ENCODE measurements around the gene TEC.

TEC gene

GRCh38 chr4:48131736-48132135 lies 137.9 kb downstream of the TEC start:
- Mint-ChIP-seq H3K4me1 (peaks cover 44% of the 10 kb centered on the region), H3K36me3 (ENCODE audit: insufficient read depth) (peaks cover 8% of the 10 kb centered on the region), H3K27me3 (no peaks in the 10 kb centered on the region), H3K4me3 (peak overlapping the region; percentile 78), H3K9me3 (no peaks in the 10 kb centered on the region), H3K27ac (ENCODE audit: low read depth) (peak overlapping the region; percentile 41)
- ATAC-seq (replicated peaks; ENCODE audit: extremely low read depth, poor library complexity, severe bottlenecking) (no peak), DNase-seq (ENCODE audit: low spot score in 2 of 2) (no peak)

DNA sequence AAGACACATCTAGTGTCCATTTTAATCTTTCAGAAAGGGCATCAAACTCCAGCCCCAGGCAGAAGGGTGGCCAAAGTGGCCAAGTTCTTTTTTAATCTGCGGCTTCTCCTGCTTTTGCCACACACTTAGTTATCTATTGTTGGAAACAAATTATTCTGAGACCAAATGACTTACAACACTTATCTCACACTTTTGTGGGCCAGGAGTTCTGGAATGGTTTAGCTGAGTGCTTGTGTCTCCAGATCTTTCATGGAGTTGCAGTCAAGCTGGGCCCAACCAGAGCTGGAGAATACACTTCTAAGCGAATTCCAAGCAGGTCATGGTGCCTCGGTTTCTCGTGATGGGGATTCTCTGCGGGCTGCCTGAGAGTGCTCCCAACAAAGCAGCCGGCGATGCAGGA lies 139.5 kb downstream of the TEC start:
- Mint-ChIP-seq H3K4me3 (peak overlapping the region; percentile 78), H3K36me3 (ENCODE audit: insufficient read depth) (peaks cover 8% of the 10 kb centered on the region), H3K27ac (ENCODE audit: low read depth) (peak overlapping the region; percentile 84), H3K4me1 (peaks cover 34% of the 10 kb centered on the region), H3K27me3 (no peaks in the 10 kb centered on the region), H3K9me3 (no peaks in the 10 kb centered on the region)
- no peak for ATAC-seq (replicated peaks; ENCODE audit: extremely low read depth, poor library complexity, severe bottlenecking)
- DNase-seq (ENCODE audit: low spot score in 2 of 2), result no peak

GRCh38 chr4:48129307-48130014 lies 140.2 kb downstream of the TEC start:
- peak overlapping the region; percentile 84 for H3K27ac Mint-ChIP-seq (ENCODE audit: low read depth)
- no peaks in the 10 kb centered on the region for H3K27me3 Mint-ChIP-seq
- H3K36me3 Mint-ChIP-seq (ENCODE audit: insufficient read depth), result peaks cover 8% of the 10 kb centered on the region
- peaks cover 30% of the 10 kb centered on the region for H3K4me1 Mint-ChIP-seq
- DNase-seq (ENCODE audit: low spot score in 2 of 2) (no peak), ATAC-seq (replicated peaks; ENCODE audit: extremely low read depth, poor library complexity, severe bottlenecking) (no peak)
- peak overlapping the region; percentile 78 for H3K4me3 Mint-ChIP-seq
- no peaks in the 10 kb centered on the region for H3K9me3 Mint-ChIP-seq

DNA sequence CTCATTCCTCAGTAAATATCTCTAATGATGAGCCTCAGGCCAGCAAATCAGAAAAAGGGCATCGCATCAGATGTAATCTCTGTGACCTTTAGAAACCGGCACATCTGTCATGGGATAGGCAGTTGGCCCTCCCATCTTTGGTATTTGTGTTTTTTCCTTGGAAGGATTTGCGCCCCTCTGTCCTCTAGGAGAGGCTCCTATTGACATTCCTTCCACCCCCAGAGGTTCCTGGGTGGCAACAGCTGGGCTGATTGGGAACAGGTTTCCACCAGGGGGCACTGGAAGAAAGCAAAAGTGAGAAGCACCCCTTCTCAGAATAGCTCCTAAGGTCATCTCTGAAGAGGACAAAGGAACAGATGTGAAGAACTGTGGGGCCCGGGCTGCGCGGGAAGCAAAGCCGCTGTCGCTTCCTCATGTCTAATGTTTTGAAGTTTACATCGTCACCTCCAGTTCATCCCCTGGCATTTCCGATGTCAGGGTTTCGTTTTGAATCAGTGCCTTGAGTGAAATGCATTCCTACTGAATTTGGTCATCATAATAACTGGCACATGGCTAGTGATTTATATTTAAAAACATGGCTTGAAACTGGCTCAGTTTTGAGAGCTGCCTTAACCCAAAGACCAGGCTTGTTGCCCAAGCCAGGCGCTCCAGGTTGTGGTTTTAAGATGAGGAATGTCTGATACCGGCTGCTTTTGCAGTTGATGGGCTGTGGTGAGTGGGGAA lies 141.8 kb downstream of the TEC start:
- peaks cover 34% of the 10 kb centered on the region for H3K4me1 Mint-ChIP-seq

DNA sequence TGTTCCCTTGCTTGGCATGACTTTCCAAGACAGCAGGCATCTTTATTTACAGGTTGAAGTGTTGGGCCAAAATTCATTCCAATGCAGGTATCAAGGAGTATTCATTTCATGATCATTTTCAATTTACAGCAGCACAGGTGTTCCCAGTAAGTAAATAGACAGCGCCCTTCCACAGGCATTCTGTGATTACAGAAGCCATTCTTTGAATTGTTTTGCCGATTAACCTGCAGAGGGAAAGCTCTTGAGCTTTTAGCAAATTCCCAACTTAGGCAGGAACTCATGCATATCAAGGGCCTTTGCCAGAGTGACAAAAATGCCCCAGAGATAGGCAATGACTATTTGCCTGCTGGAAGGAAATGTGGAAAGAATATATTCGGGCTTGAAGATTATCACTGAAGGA lies 142.4 kb downstream of the TEC start:
- ATAC-seq (replicated peaks; ENCODE audit: extremely low read depth, poor library complexity, severe bottlenecking) (no peak), DNase-seq (ENCODE audit: low spot score in 2 of 2) (no peak)
- Mint-ChIP-seq H3K27ac (ENCODE audit: low read depth) (peak overlapping the region; percentile 84), H3K36me3 (ENCODE audit: insufficient read depth) (peaks cover 8% of the 10 kb centered on the region), H3K27me3 (no peaks in the 10 kb centered on the region), H3K9me3 (no peaks in the 10 kb centered on the region), H3K4me1 (peaks cover 34% of the 10 kb centered on the region), H3K4me3 (peak overlapping the region; percentile 66)

More for the DNA sequence above, 141.8 kb downstream of the TEC start:
- H3K36me3 Mint-ChIP-seq (ENCODE audit: insufficient read depth), result peaks cover 8% of the 10 kb centered on the region
- H3K27me3 Mint-ChIP-seq, result no peaks in the 10 kb centered on the region
- peak overlapping the region; percentile 84 for H3K27ac Mint-ChIP-seq (ENCODE audit: low read depth)
- ATAC-seq (replicated peaks; ENCODE audit: extremely low read depth, poor library complexity, severe bottlenecking), result peak; percentile 66
- H3K9me3 Mint-ChIP-seq, result no peaks in the 10 kb centered on the region
- peak overlapping the region; percentile 66 for H3K4me3 Mint-ChIP-seq
- peak; percentile 28 to 30 for DNase-seq (ENCODE audit: low spot score in 2 of 2)

GRCh38 chr4:48126621-48127020 lies 143.0 kb downstream of the TEC start:
- Mint-ChIP-seq H3K27me3 (no peaks in the 10 kb centered on the region), H3K4me1 (peaks cover 34% of the 10 kb centered on the region), H3K36me3 (ENCODE audit: insufficient read depth) (peaks cover 6% of the 10 kb centered on the region), H3K9me3 (no peaks in the 10 kb centered on the region), H3K27ac (ENCODE audit: low read depth) (no peak overlapping the region), H3K4me3 (no peak overlapping the region)
- DNase-seq (ENCODE audit: low spot score in 2 of 2) (no peak), ATAC-seq (replicated peaks; ENCODE audit: extremely low read depth, poor library complexity, severe bottlenecking) (no peak)

DNA sequence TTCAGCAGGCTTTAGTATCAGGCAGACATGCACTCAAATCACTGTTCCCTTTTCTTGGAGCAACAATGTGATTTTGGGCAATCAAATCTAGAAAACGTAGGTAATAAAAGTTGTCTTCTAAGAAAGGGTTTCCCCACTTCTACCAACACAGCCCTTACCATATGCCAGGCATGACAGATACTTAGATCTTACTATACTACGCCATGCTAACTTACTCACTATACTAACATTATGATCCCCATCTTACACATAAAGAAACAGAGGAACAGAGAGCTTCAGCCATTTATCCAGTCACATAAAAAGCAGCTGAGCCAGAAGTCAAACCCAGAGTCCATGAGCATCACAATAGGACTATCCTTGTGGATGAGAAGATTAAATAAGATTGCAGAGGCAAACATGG lies 144.8 kb downstream of the TEC start:
- ATAC-seq (replicated peaks; ENCODE audit: extremely low read depth, poor library complexity, severe bottlenecking), result no peak
- H3K9me3 Mint-ChIP-seq, result no peaks in the 10 kb centered on the region
- peaks cover 33% of the 10 kb centered on the region for H3K4me1 Mint-ChIP-seq
- DNase-seq (ENCODE audit: low spot score in 2 of 2), result no peak
- H3K27ac Mint-ChIP-seq (ENCODE audit: low read depth), result no peak overlapping the region
- H3K36me3 Mint-ChIP-seq (ENCODE audit: insufficient read depth), result peaks cover 3% of the 10 kb centered on the region
- no peaks in the 10 kb centered on the region for H3K27me3 Mint-ChIP-seq
- H3K4me3 Mint-ChIP-seq, result no peak overlapping the region

DNA sequence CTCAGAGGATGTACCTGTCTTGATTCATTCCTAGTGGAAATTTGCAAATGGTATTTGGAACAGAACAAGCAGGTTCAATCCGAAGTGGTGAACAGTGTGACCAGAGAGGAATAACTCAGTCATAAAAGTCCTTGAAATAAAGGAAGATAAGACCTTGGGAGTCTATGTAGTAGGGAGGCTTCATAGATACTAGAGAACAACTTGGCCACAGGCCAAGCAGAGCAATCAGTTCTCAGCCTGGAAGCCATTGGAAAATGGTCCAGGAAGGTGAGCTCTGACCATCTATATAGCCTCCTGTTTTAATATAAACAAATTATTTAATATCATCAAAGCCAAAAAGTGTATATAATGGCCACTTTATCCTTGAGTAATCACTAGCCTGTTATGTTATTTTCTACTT lies 146.9 kb downstream of the TEC start:
- Mint-ChIP-seq H3K36me3 (ENCODE audit: insufficient read depth) (no peaks in the 10 kb centered on the region), H3K27ac (ENCODE audit: low read depth) (no peak overlapping the region), H3K9me3 (no peaks in the 10 kb centered on the region), H3K27me3 (no peaks in the 10 kb centered on the region), H3K4me1 (peaks cover 22% of the 10 kb centered on the region), H3K4me3 (no peak overlapping the region)
- DNase-seq (ENCODE audit: low spot score in 2 of 2) (no peak), ATAC-seq (replicated peaks; ENCODE audit: extremely low read depth, poor library complexity, severe bottlenecking) (no peak)

GRCh38 chr4:48121180-48121579 lies 148.5 kb downstream of the TEC start:
- H3K36me3 Mint-ChIP-seq (ENCODE audit: insufficient read depth), result peaks cover 2% of the 10 kb centered on the region
- peaks cover 18% of the 10 kb centered on the region for H3K4me1 Mint-ChIP-seq
- H3K27ac Mint-ChIP-seq (ENCODE audit: low read depth), result no peak overlapping the region

GRCh38 chr4:48120132-48120531 lies 149.5 kb downstream of the TEC start:
- Mint-ChIP-seq H3K36me3 (ENCODE audit: insufficient read depth) (peaks cover 2% of the 10 kb centered on the region), H3K27ac (ENCODE audit: low read depth) (no peak overlapping the region)
- no peak for ATAC-seq (replicated peaks; ENCODE audit: extremely low read depth, poor library complexity, severe bottlenecking)

More at GRCh38 chr4:48121180-48121579, 148.5 kb downstream of the TEC start:
- no peak for ATAC-seq (replicated peaks; ENCODE audit: extremely low read depth, poor library complexity, severe bottlenecking)
- no peak for DNase-seq (ENCODE audit: low spot score in 2 of 2)
- Mint-ChIP-seq H3K9me3 (no peaks in the 10 kb centered on the region), H3K4me3 (no peak overlapping the region), H3K27me3 (no peaks in the 10 kb centered on the region)

DNA sequence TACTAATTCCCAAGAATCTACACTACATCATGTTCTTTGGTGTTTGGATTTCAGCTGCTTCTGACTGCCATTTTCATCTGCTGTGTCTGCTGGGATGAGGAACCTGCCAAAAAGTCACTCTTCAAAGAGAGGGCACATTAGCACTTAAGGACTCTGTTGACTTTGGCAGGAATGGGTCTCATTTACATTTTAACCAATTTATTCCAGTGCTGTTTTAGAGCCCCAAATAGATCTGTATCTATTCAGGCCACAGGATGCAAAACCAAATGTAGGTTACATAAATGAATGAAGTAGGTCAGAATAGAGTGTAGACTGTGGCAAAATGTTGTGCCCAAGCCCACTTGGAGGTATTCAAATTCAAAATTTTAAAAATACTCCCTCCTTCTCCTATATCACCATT lies 150.0 kb downstream of the TEC start:
- DNase-seq (ENCODE audit: low spot score in 2 of 2) (no peak), ATAC-seq (replicated peaks; ENCODE audit: extremely low read depth, poor library complexity, severe bottlenecking) (no peak)
- H3K27me3 Mint-ChIP-seq, result no peaks in the 10 kb centered on the region
- H3K9me3 Mint-ChIP-seq, result no peaks in the 10 kb centered on the region
- H3K4me3 Mint-ChIP-seq, result no peak overlapping the region
- H3K27ac Mint-ChIP-seq (ENCODE audit: low read depth), result no peak overlapping the region
- H3K36me3 Mint-ChIP-seq (ENCODE audit: insufficient read depth), result peaks cover 2% of the 10 kb centered on the region
- H3K4me1 Mint-ChIP-seq, result peaks cover 18% of the 10 kb centered on the region

More at GRCh38 chr4:48120132-48120531, 149.5 kb downstream of the TEC start:
- DNase-seq (ENCODE audit: low spot score in 2 of 2), result no peak
- no peaks in the 10 kb centered on the region for H3K9me3 Mint-ChIP-seq
- H3K27me3 Mint-ChIP-seq, result no peaks in the 10 kb centered on the region
- H3K4me1 Mint-ChIP-seq, result peaks cover 18% of the 10 kb centered on the region
- no peak overlapping the region for H3K4me3 Mint-ChIP-seq

DNA sequence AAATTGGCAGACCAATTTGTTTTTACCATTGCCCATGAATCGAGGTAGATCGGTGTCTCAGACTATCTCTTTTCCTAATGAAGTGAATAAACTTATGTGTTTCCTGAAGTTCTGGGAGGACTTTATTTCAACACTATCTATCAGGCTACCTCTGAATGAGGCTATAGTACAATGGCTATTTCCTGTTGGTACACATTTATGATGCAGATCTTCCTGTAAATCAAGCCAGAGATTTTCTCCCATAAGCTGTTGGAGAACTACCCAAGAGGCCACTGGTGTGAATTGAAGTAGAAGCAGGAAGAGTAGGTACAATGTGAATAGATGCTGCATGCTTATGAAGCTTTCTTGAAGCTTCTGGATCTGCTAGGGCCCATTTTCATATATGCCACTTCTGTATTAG lies 151.6 kb downstream of the TEC start:
- Mint-ChIP-seq H3K4me1 (peaks cover 17% of the 10 kb centered on the region), H3K27ac (ENCODE audit: low read depth) (no peak overlapping the region)
- no peak for DNase-seq (ENCODE audit: low spot score in 2 of 2)

GRCh38 chr4:48116582-48116981 lies 153.1 kb downstream of the TEC start:
- peaks cover 5% of the 10 kb centered on the region for H3K36me3 Mint-ChIP-seq (ENCODE audit: insufficient read depth)
- H3K27me3 Mint-ChIP-seq, result no peaks in the 10 kb centered on the region
- H3K27ac Mint-ChIP-seq (ENCODE audit: low read depth), result no peak overlapping the region
- H3K4me1 Mint-ChIP-seq, result peaks cover 27% of the 10 kb centered on the region
- H3K9me3 Mint-ChIP-seq, result no peaks in the 10 kb centered on the region
- H3K4me3 Mint-ChIP-seq, result no peak overlapping the region
- ATAC-seq (replicated peaks; ENCODE audit: extremely low read depth, poor library complexity, severe bottlenecking) (no peak), DNase-seq (ENCODE audit: low spot score in 2 of 2) (no peak)

More for the DNA sequence above, 151.6 kb downstream of the TEC start:
- no peak for ATAC-seq (replicated peaks; ENCODE audit: extremely low read depth, poor library complexity, severe bottlenecking)
- no peaks in the 10 kb centered on the region for H3K9me3 Mint-ChIP-seq
- H3K4me3 Mint-ChIP-seq, result no peak overlapping the region
- H3K36me3 Mint-ChIP-seq (ENCODE audit: insufficient read depth), result peaks cover 2% of the 10 kb centered on the region
- no peaks in the 10 kb centered on the region for H3K27me3 Mint-ChIP-seq
